IPS DF 6.9 (cell line): ENCODE data around the gene BHLHE40.
"Not testable (repeated sequence)": the region's sequence is repeated elsewhere in the genome, so short reads cannot be mapped to it uniquely, and the experiment has no call there.

Experiments
- DNase-seq: peaks from one replicate; pipeline ENCODE4 v3.0.0-alpha.2; 2013; ENCODE audit warnings: low read depth, low spot score
- H3K27ac ChIP-seq: one replicate; pipeline ENCODE4 v1.5.1; 2013; ENCODE audit warnings: low read length, control low read depth
- H3K27me3 ChIP-seq: 2 replicates; pipeline ENCODE4 v1.6.1; 2013; ENCODE audit warnings: mild to moderate bottlenecking, low read length; ENCODE audit not compliant: control insufficient read depth, insufficient read depth
- H3K36me3 ChIP-seq: 2 replicates; pipeline ENCODE4 v1.6.1; 2013; ENCODE audit warnings: low read length; ENCODE audit not compliant: control insufficient read depth, insufficient read depth
- H3K4me1 ChIP-seq: 2 replicates; pipeline ENCODE4 v1.6.1; 2013; ENCODE audit warnings: low read length; ENCODE audit not compliant: control insufficient read depth, insufficient read depth
- H3K4me3 ChIP-seq: 2 replicates; pipeline ENCODE4 v1.5.1; 2013; ENCODE audit warnings: mild to moderate bottlenecking, low read length
- H3K9me3 ChIP-seq: 2 replicates; pipeline ENCODE4 v1.6.1; 2013; ENCODE audit warnings: low read length, inconsistent platforms; ENCODE audit not compliant: control insufficient read depth, insufficient read depth
- WGBS: extraction: QIAGEN DNeasy Blood & Tissue Kit; methylation state at CpG from one replicate; pipeline ENCODE4 v1.1.7; 2013; ENCODE audit warnings: mixed read lengths, missing lambda C conversion rate; ENCODE audit not compliant: insufficient read length, insufficient coverage; 5-methylcytosine and 5-hydroxymethylcytosine counted together

The BHLHE40 gene

GRCh38 chr3:4959180-4959579 lies 20.1 kb upstream of the BHLHE40 start:
- DNase-seq: no peak
- no peak overlapping the region for H3K27ac ChIP-seq
- H3K27me3 ChIP-seq: no peaks in the 10 kb centered on the region
- H3K4me1 ChIP-seq: no peaks in the 10 kb centered on the region
- H3K9me3 ChIP-seq: no peaks in the 10 kb centered on the region
- H3K36me3 ChIP-seq: no peaks in the 10 kb centered on the region
- no CpG with 5 or more reads among the region's 4 CpGs for WGBS
- no peak overlapping the region for H3K4me3 ChIP-seq

DNA sequence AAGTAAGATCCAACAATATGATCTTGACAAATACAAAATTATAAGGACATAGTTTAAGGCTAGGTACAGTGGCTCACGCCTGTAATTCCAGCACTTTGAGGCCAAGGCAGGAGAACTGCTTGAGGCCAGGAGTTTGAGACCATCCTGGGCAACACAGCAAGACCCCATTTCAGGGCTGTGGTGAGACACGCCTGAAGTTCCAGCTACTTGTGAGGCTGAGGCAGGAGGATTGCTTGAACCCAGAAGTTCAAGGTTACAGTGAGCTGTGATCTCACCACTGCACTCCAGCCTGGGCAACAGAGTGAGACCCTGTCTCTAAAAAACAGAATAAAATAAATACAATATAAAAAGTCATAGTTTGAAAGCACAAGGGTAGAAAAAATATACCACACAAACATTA lies 17.4 kb upstream of the BHLHE40 start:
- not testable (repeated sequence) for H3K27me3 ChIP-seq, H3K9me3 ChIP-seq, H3K4me3 ChIP-seq, DNase-seq, H3K36me3 ChIP-seq, H3K4me1 ChIP-seq, H3K27ac ChIP-seq
- WGBS: no CpG with 5 or more reads among the region's 2 CpGs

DNA sequence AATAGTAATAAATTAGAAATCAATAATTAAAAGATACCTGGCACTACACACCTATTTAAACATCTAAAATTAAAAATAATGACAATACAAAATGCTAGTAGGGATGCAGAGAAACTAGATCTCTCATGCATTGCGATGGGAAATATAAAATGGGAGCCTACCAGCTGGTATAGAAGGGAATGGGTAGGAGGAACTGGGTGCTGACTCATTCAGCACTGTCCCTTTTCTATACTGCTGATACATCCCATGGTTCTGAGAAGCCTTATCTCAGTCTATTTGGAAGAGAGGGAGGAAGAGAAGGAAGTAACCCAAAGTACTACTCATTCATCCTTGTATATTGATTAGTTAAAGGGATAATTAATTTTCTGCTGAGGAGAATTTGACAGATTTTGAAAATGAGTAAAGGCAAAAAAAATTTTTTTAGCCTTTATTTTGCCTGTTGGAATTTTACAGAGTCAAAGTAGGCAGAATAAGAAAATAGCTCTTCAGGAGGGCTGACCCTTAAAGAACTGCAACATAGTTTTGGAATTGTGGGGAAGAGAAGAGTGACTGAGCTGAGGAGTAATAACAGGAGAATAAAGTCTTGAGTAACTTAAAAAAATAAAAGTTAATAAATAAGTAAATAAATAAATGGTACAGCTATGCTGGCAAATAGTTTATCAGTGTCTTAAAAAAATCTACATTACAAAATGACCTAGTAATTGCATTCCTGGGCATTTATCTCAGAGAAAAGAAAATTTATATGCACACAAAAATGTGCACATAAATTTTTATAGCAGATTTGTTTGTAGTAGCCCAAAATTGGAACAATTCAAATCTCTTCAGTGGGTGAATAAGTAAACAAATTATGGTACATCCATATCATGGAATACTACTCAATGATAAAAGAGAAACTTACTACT lies 15.3 kb upstream of the BHLHE40 start:
- DNase-seq: no peak
- no peak overlapping the region for H3K4me3 ChIP-seq
- no CpG with 5 or more reads among the region's 1 CpG for WGBS
- H3K27me3 ChIP-seq: no peaks in the 10 kb centered on the region
- no peaks in the 10 kb centered on the region for H3K9me3 ChIP-seq
- H3K27ac ChIP-seq: no peak overlapping the region
- no peaks in the 10 kb centered on the region for H3K36me3 ChIP-seq
- H3K4me1 ChIP-seq: no peaks in the 10 kb centered on the region

DNA sequence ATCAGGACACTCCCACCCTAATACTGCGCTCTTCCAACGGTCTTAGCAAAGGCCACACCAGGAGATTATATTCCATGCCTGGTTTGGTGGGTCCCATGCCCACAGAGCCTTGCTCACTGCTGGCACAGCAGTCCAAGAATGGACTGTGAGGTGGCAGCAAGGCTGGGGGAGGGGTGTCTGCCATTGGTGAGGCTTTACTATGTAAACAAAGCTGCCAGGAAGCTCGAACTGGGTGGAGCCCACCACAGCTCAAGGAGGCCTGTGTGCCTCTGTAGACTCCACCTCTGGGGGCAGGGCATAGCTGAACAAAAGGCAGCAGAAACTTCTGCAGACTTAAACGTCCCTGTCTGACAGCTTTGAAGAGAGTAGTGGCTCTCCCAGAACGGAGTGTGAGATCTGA lies 13.2 kb upstream of the BHLHE40 start:
- no CpG with 5 or more reads among the region's 5 CpGs for WGBS
- H3K4me3 ChIP-seq, DNase-seq, H3K9me3 ChIP-seq, H3K4me1 ChIP-seq, H3K27me3 ChIP-seq, H3K27ac ChIP-seq, H3K36me3 ChIP-seq: not testable (repeated sequence)

DNA sequence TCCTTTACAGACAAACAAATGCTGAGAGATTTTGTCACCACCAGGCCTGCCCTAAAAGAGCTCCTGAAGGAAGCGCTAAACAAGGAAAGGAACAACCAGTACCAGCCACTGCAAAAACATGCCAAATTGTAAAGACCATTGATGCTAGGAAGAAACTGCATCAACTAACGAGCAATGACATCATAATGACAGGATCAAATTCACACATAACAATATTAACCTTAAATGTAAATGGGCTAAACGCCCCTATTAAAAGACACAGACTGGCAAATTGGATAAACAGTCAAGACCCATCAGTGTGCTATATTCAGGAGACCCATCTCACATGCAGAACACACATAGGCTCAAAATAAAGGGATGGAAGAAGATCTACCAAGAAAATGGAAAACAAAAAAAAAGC lies 11.6 kb upstream of the BHLHE40 start:
- not testable (repeated sequence) for H3K9me3 ChIP-seq, H3K27me3 ChIP-seq, H3K27ac ChIP-seq, H3K4me3 ChIP-seq, DNase-seq, H3K36me3 ChIP-seq, H3K4me1 ChIP-seq
- WGBS: no CpG with 5 or more reads among the region's 3 CpGs

DNA sequence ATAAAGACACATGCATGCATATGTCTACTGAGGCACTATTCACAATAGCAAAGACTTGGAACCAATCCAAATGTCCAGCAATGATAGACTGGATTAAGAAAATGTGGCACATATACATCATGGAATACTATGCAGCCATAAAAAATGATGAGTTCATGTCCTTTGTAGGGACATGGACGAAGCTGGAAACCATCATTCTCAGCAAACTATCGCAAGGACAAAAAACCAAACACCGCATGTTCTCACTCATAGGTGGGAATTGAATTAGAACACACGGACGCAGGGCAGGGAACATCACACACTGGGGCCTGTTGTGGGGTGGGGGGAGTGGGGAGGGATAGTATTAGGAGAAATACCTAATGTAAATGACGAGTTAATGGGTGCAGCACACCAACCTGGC lies 7.8 kb upstream of the BHLHE40 start:
- not testable (repeated sequence) for H3K4me1 ChIP-seq, H3K4me3 ChIP-seq, H3K27ac ChIP-seq, H3K9me3 ChIP-seq, DNase-seq, H3K36me3 ChIP-seq, H3K27me3 ChIP-seq
- no CpG with 5 or more reads among the region's 6 CpGs for WGBS

DNA sequence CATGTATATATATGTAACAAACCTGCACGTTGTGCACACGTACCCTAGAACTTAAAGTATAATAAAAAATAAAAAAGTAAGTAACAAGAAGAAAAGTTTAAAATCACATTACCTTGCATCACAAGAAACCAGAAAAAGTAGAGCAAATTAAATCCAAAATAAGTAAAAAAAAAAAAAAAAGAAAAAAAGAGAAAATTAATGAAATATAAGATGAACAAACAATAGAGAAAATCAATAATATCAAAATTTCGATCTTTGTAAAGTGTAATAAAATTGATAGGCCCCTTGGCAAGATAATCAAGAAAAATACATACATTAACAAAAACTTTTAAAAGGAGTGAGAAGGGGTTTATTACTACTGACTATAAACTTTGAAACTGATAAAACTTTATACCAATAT lies 7.4 kb upstream of the BHLHE40 start:
- no peaks in the 10 kb centered on the region for H3K36me3 ChIP-seq
- no peak for DNase-seq
- H3K27ac ChIP-seq: no peak overlapping the region
- no peaks in the 10 kb centered on the region for H3K4me1 ChIP-seq
- no peaks in the 10 kb centered on the region for H3K9me3 ChIP-seq
- no peaks in the 10 kb centered on the region; the same call in 1 of the 2 replicates for H3K27me3 ChIP-seq
- no peak overlapping the region for H3K4me3 ChIP-seq
- WGBS: no CpG with 5 or more reads among the region's 3 CpGs

GRCh38 chr3:4972652-4973643 lies 6.3 kb upstream of the BHLHE40 start:
- Histone ChIP-seq H3K27me3 (peaks cover 1% of the 10 kb centered on the region; the same call in 1 of the 2 replicates), H3K36me3 (no peaks in the 10 kb centered on the region), H3K4me1 (no peaks in the 10 kb centered on the region), H3K9me3 (no peaks in the 10 kb centered on the region), H3K4me3 (no peak overlapping the region), H3K27ac (no peak overlapping the region)
- no peak for DNase-seq
- WGBS: no CpG with 5 or more reads among the region's 9 CpGs

DNA sequence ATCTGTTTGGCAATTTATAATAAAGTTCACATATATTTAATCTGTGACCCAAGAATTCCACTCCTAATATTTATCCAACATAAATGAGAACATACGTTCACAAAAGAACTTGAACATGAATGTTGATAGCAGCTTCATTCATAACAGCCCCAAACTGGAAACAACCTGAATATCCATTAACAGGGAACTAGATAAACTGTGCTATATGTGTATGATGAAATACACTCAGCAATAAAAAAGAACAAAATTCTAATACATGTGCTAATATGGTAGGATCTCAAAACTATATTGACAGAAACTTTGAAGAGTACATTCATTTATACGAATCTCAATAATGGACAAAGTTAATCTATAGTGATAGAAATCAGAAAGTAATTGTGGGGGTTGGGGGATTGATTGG lies 5.1 kb upstream of the BHLHE40 start:
- DNase-seq: no peak
- Histone ChIP-seq H3K27me3 (peaks cover 1% of the 10 kb centered on the region; the same call in 1 of the 2 replicates), H3K4me1 (no peaks in the 10 kb centered on the region), H3K36me3 (no peaks in the 10 kb centered on the region), H3K27ac (no peak overlapping the region), H3K4me3 (no peak overlapping the region), H3K9me3 (no peaks in the 10 kb centered on the region)
- no CpG with 5 or more reads among the region's 2 CpGs for WGBS

DNA sequence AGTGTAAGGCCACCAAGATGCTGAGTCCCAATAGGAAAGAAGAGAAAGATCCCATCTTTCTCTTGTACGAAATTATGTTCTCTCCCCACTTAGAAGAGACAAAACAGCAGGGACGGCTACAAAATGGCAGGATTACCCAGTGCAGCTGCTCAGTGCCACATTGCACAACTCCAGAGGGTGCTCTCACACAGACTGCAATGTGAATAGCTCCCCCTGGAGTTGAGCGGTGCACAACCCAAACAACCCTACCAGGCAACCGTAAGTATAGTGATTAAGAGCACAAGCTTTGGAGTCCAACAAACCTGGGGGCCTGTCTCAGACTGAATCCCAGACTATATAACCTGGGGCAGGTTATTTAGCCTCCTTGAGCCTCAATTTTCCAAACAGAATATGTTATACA lies 3.1 kb upstream of the BHLHE40 start:
- Histone ChIP-seq H3K27ac (no peak overlapping the region), H3K4me3 (no peak overlapping the region), H3K27me3 (peaks cover 1% of the 10 kb centered on the region; the same call in 1 of the 2 replicates), H3K36me3 (no peaks in the 10 kb centered on the region), H3K4me1 (no peaks in the 10 kb centered on the region), H3K9me3 (no peaks in the 10 kb centered on the region)
- no peak for DNase-seq
- no CpG with 5 or more reads among the region's 4 CpGs for WGBS
